SK-N-MC (cell line): ENCODE results near the gene ANKEF1.

ENCODE experiments used
- FOXP2 ChIP-seq: optimal IDR thresholded peaks from 2 replicates; pipeline ENCODE3; 2011; ENCODE audit warnings: mild to moderate bottlenecking, moderate library complexity; ENCODE audit not compliant: insufficient read depth; ENCODE audit errors: extremely low read length, control extremely low read depth
- POLR2AphosphoS5 ChIP-seq: IDR thresholded peaks from 2 replicates; pipeline ENCODE4 v1.6.1; 2012; ENCODE audit warnings: mild to moderate bottlenecking, low read depth, low read length, borderline replicate concordance

GRCh38 chr20:10076126-10077080 is 41.6 kb downstream of the ANKEF1 start:
- TF ChIP-seq POLR2AphosphoS5 (no peak), FOXP2 (no peak)
